H1 (cell line): ENCODE measurements around the gene ETNK1. TPM values are rescaled to one million over a fixed set of nuclear protein-coding genes. Genes with fewer than 3 reads are reported as not detected.

Experiments used
- CTCF ChIA-PET: fragments of 300-600 bp; sonication (Branson Sonifier 250); formaldehyde crosslinking; loops from one replicate; lab custom pipeline; 2021; ENCODE audit not compliant: partially characterized antibody; lab: Charles Lee
- POLR2A ChIA-PET: fragments of 300-600 bp; sonication (Branson Sonifier 250); formaldehyde crosslinking; loops from one replicate; lab custom pipeline; 2021; ENCODE audit warnings: inconsistent platforms; ENCODE audit not compliant: partially characterized antibody; lab: Charles Lee
- DNase-seq, 2 experiments: peaks; one replicate each; pipeline versions ENCODE4 v3.0.0 to v3.0.0-alpha.2; 2010 to 2022; ENCODE audit warnings: low spot score in 2 of 2, low read depth in 1 of 2, mixed read lengths in 1 of 2
- FAIRE-seq: peaks from 2 replicates; lab custom pipeline; 2011; peaks lifted over from hg19 to GRCh38; lab: Jason Lieb, UNC
- H2AFZ ChIP-seq: 2 replicates; pipeline ENCODE4 v1.8.1; 2012; ENCODE audit warnings: low read length, inconsistent platforms
- H2AK5ac ChIP-seq: 2 replicates; pipeline ENCODE4 v1.6.1; 2013; ENCODE audit warnings: low read depth, low read length
- H2BK120ac ChIP-seq: replicated peaks from 2 replicates; pipeline ENCODE3; 2013; ENCODE audit warnings: low read depth, low read length, inconsistent platforms
- H2BK12ac ChIP-seq: 2 replicates; pipeline ENCODE4 v1.6.1; 2013; ENCODE audit warnings: low read depth, low read length
- H2BK15ac ChIP-seq: 2 replicates; pipeline ENCODE4 v1.6.1; 2013; ENCODE audit warnings: low read length
- H2BK20ac ChIP-seq: 2 replicates; pipeline ENCODE4 v1.6.1; 2013; ENCODE audit warnings: low read length
- H2BK5ac ChIP-seq: 2 replicates; pipeline ENCODE4 v1.6.1; 2013; ENCODE audit warnings: low read depth, low read length
- H3K14ac ChIP-seq: 2 replicates; pipeline ENCODE4 v1.6.1; 2013; ENCODE audit warnings: inconsistent platforms; ENCODE audit not compliant: insufficient read length
- H3K18ac ChIP-seq: 2 replicates; pipeline ENCODE4 v1.6.1; 2013; ENCODE audit warnings: low read length; ENCODE audit errors: extremely low read depth
- H3K23ac ChIP-seq: 2 replicates; pipeline ENCODE4 v1.6.1; 2013; ENCODE audit warnings: inconsistent platforms; ENCODE audit not compliant: insufficient read length
- H3K23me2 ChIP-seq: 2 replicates; pipeline ENCODE4 v1.6.1; 2013; ENCODE audit warnings: low read depth, low read length
- H3K27ac ChIP-seq: 2 replicates; pipeline ENCODE4 v1.6.1; 2011; ENCODE audit warnings: low read depth, low read length, inconsistent platforms
- H3K27me3 ChIP-seq, 4 experiments: replicated peaks in 1 of 4; 1 replicate in 1 of 4; 2 replicates in 3 of 4; pipeline versions ENCODE4 v1.6.1 to v1.8.1; 2011 to 2013; ENCODE audit warnings: low read length in 3 of 4, mild to moderate bottlenecking in 3 of 4, inconsistent platforms in 2 of 4, mixed read lengths in 2 of 4, moderate library complexity in 1 of 4; ENCODE audit not compliant: control insufficient read depth in 3 of 4, insufficient read depth in 3 of 4; ENCODE audit errors: extremely low read depth in 1 of 4
- H3K36me3 ChIP-seq, 4 experiments: 2 replicates each; pipeline versions ENCODE4 v1.6.1 to v1.8.1; 2011 to 2013; ENCODE audit warnings: mild to moderate bottlenecking in 4 of 4, low read length in 3 of 4, moderate library complexity in 2 of 4, control low read depth in 1 of 4, inconsistent platforms in 1 of 4; ENCODE audit not compliant: insufficient read depth in 4 of 4, control insufficient read depth in 2 of 4
- H3K4ac ChIP-seq: replicated peaks from 2 replicates; pipeline ENCODE3; 2013; ENCODE audit warnings: low read length, low read depth, mixed read lengths, inconsistent platforms; ENCODE audit not compliant: insufficient read length
- H3K4me1 ChIP-seq, 4 experiments: replicated peaks in 1 of 4; 1 replicate in 1 of 4; 2 replicates in 3 of 4; pipeline versions ENCODE4 v1.6.1 to v1.8.1; 2011 to 2013; ENCODE audit warnings: low read length in 3 of 4, inconsistent platforms in 2 of 4, mixed read lengths in 1 of 4; ENCODE audit not compliant: insufficient read depth in 4 of 4, control insufficient read depth in 3 of 4
- H3K4me2 ChIP-seq, 2 experiments: 2 replicates each; pipeline versions ENCODE4 v1.6.1 to v1.8.1; 2011 to 2013; ENCODE audit warnings: low read depth in 2 of 2, low read length in 2 of 2, control low read depth in 1 of 2, inconsistent platforms in 1 of 2, mild to moderate bottlenecking in 1 of 2; ENCODE audit not compliant: insufficient read depth in 1 of 2
- H3K4me3 ChIP-seq, 4 experiments: fragments of 200-600, 300-600 bp in 1 of 4; sonication (generic), shearing (Covaris generic), sonication (Bioruptor Twin) in 1 of 4; 2 replicates each; pipeline versions ENCODE4 v1.5.1 to v1.8.1; 2011 to 2016; ENCODE audit warnings: low read length in 4 of 4, low read depth in 3 of 4, control low read depth in 2 of 4, inconsistent platforms in 2 of 4, mild to moderate bottlenecking in 2 of 4, mixed read lengths in 1 of 4, moderate library complexity in 1 of 4; ENCODE audit not compliant: insufficient read depth in 2 of 4; ENCODE audit errors: extremely low read depth in 1 of 4
- H3K56ac ChIP-seq: replicated peaks from 2 replicates; pipeline ENCODE3; 2013; ENCODE audit warnings: low read depth, mild to moderate bottlenecking, mixed read lengths, low read length, inconsistent platforms; ENCODE audit not compliant: insufficient read length
- H3K79me1 ChIP-seq: 2 replicates; pipeline ENCODE4 v1.6.1; 2013; ENCODE audit warnings: low read depth, low read length, control low read depth
- H3K79me2 ChIP-seq, 2 experiments: 2 replicates each; pipeline versions ENCODE4 v1.6.1 to v1.8.1; 2012 to 2013; ENCODE audit warnings: low read length in 2 of 2, mild to moderate bottlenecking in 2 of 2, inconsistent platforms in 1 of 2; ENCODE audit not compliant: insufficient read depth in 2 of 2, control insufficient read depth in 1 of 2
- H3K9ac ChIP-seq, 4 experiments: replicated peaks in 1 of 4; 1 replicate in 1 of 4; 2 replicates in 3 of 4; pipeline versions ENCODE4 v1.6.1 to v1.8.1; 2011 to 2013; ENCODE audit warnings: low read depth in 3 of 4, low read length in 3 of 4, control low read depth in 2 of 4, mild to moderate bottlenecking in 2 of 4, moderate library complexity in 2 of 4, inconsistent platforms in 1 of 4; ENCODE audit errors: extremely low read depth in 1 of 4
- H3K9me3 ChIP-seq, 2 experiments: 2 replicates each; pipeline versions ENCODE4 v1.6.1 to v1.8.1; 2012 to 2013; ENCODE audit warnings: mild to moderate bottlenecking in 2 of 2, moderate library complexity in 2 of 2, control low read depth in 1 of 2, inconsistent platforms in 1 of 2, low read depth in 1 of 2, low read length in 1 of 2, mixed read lengths in 1 of 2; ENCODE audit not compliant: insufficient read depth in 2 of 2
- H4K20me1 ChIP-seq, 2 experiments: replicated peaks in 1 of 2; 2 replicates each; pipeline versions ENCODE3 to v1.8.1; 2011 to 2013; ENCODE audit warnings: inconsistent platforms in 2 of 2, low read length in 2 of 2, mild to moderate bottlenecking in 1 of 2; ENCODE audit not compliant: insufficient read depth in 2 of 2, control insufficient read depth in 1 of 2
- H4K5ac ChIP-seq: 2 replicates; pipeline ENCODE4 v1.6.1; 2013; ENCODE audit warnings: low read length, low read depth, mixed read lengths, inconsistent platforms; ENCODE audit not compliant: insufficient read length
- H4K8ac ChIP-seq: 2 replicates; pipeline ENCODE4 v1.8.0; 2013; ENCODE audit warnings: mild to moderate bottlenecking, moderate library complexity, low read length, inconsistent platforms; ENCODE audit not compliant: insufficient read depth; ENCODE audit errors: extremely low read depth
- H4K91ac ChIP-seq: replicated peaks from 2 replicates; pipeline ENCODE3; 2013; ENCODE audit warnings: low read length, mixed read lengths, inconsistent platforms; ENCODE audit not compliant: insufficient read length
- CEBPB ChIP-seq: IDR thresholded peaks from 2 replicates; pipeline ENCODE4 v1.6.1; 2012; ENCODE audit warnings: low read depth, low read length
- CHD2 ChIP-seq: IDR thresholded peaks from 2 replicates; pipeline ENCODE4 v1.6.1; 2012; ENCODE audit warnings: low read length, improper control_type of control experiment
- CREB1 ChIP-seq: IDR thresholded peaks from 2 replicates; pipeline ENCODE4 v1.6.1; 2012; ENCODE audit warnings: inconsistent platforms
- GTF2F1 ChIP-seq: IDR thresholded peaks from 2 replicates; pipeline ENCODE4 v1.6.1; 2012; ENCODE audit warnings: low read depth, low read length, improper control_type of control experiment, borderline replicate concordance
- KDM4A ChIP-seq: IDR thresholded peaks from one replicate; pipeline ENCODE4 v1.7.1; 2012; ENCODE audit warnings: low read depth, mild to moderate bottlenecking, moderate library complexity, low read length, inconsistent platforms; ENCODE audit not compliant: severe bottlenecking
- MAFK ChIP-seq: IDR thresholded peaks from 2 replicates; pipeline ENCODE4 v1.6.1; 2012; ENCODE audit warnings: low read depth, mild to moderate bottlenecking, improper control_type of control experiment, low read length
- POU5F1 ChIP-seq: IDR thresholded peaks from 2 replicates; pipeline ENCODE4 v1.6.1; 2011; ENCODE audit warnings: low read depth, mild to moderate bottlenecking, low read length, moderate library complexity
- RNF2 ChIP-seq: fragments of 200-900, 300-1000 bp; sonication (generic); IDR thresholded peaks from 2 replicates; pipeline ENCODE4 v1.7.1; 2016; ENCODE audit warnings: borderline replicate concordance, low read depth, mild to moderate bottlenecking, antibody characterized with exemption, low read length; ENCODE audit not compliant: poor library complexity, severe bottlenecking; ENCODE audit errors: missing control alignments
- SAP30 ChIP-seq: fragments of 300-600 bp; sonication (generic); IDR thresholded peaks from 2 replicates; pipeline ENCODE4 v1.7.1; 2012; ENCODE audit warnings: low read length, moderate library complexity, mild to moderate bottlenecking, inconsistent platforms; ENCODE audit not compliant: insufficient read depth, insufficient replicate concordance
- SIN3A ChIP-seq, 2 experiments: IDR thresholded peaks in 1 of 2; conservative IDR thresholded peaks in 1 of 2; 2 replicates each; pipeline ENCODE4 v1.6.1; 2011 to 2012; ENCODE audit warnings: low read length in 2 of 2, improper control_type of control experiment in 1 of 2, low read depth in 1 of 2, mild to moderate bottlenecking in 1 of 2
- TBP ChIP-seq: IDR thresholded peaks from 2 replicates; pipeline ENCODE4 v1.6.1; 2011; ENCODE audit warnings: low read depth, low read length, improper control_type of control experiment
- TCF12 ChIP-seq: IDR thresholded peaks from 2 replicates; pipeline ENCODE4 v1.6.1; 2011; ENCODE audit warnings: low read depth, mild to moderate bottlenecking, low read length
- TEAD4 ChIP-seq: IDR thresholded peaks from 2 replicates; pipeline ENCODE4 v1.6.1; 2012; ENCODE audit warnings: low read depth, low read length, inconsistent platforms, mixed read lengths
- WGBS, 2 experiments: shearing (Covaris generic) in 1 of 2; methylation state at CpG; one replicate each; pipeline versions ENCODE4 v1.1.6 to v1.1.7; 2013 to 2015; ENCODE audit warnings: low lambda C conversion rate in 2 of 2, mixed read lengths in 2 of 2, inconsistent platforms in 1 of 2, low coverage in 1 of 2, missing lambda C conversion rate in 1 of 2; ENCODE audit not compliant: insufficient replicate concordance in 2 of 2, insufficient coverage in 1 of 2, insufficient read length in 1 of 2; ENCODE audit errors: extremely low coverage in 1 of 2, missing lambda C conversion rate in 1 of 2; 5-methylcytosine and 5-hydroxymethylcytosine counted together
- polyA plus RNA-seq, 7 experiments: library from polyadenylated mRNA; depleted of rRNA in 3 of 7; stranded (reverse) in 5 of 7; unstranded in 2 of 7; fragments of >200 nt in 5 of 7; fragments of 200-250 nt in 2 of 7; gene quantifications; 1 replicate in 5 of 7; 2 replicates in 1 of 7; 4 replicates in 1 of 7; pipeline versions ENCODE4 v1.2.1 to v1.2.3, GENCODE V29; 2011 to 2013; ENCODE audit warnings: missing spikeins in 2 of 7, mixed read lengths in 2 of 7
- total RNA-seq: library from RNA; stranded (reverse); fragmentation: NEBNext Ultra II Directional; extraction: Animal tissue kit (Norgen Biotek cat#: 25700); gene quantifications from 2 replicates; pipeline ENCODE4 v1.2.1, GENCODE V29; 2021
- TF ChIP-seq, protein P1 (sequence below): IDR thresholded peaks from 2 replicates; pipeline ENCODE4 v1.6.1; 2012; ENCODE audit warnings: inconsistent platforms

ETNK1 gene
- total and polyA plus RNA-seq, 2 of the 8 experiments (the other 6 are each of a cell fraction or from before 2014, with no cell fraction given) = 11.6 to 82.7 TPM

DNA sequence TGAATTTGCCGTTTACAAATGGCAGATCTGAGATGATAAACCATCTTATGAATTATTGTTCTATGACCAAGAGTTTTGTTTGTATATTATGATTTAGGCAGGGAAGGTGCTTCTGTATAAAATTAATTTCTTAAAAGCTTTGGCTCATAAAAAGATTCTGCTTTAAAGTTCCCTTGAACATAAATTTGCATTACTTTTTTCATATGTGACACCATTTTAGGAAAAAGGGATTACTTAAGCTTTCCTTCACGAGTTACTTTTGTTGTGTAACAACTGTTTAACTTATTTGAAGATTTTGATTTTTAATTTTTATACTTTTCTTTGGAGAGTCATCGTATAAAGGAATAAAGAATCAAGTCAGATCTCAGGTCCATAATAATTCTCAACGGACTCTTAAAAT lies 3.3 kb downstream of the ETNK1 start:
- Histone ChIP-seq H3K27me3 (no peaks in the 10 kb centered on the region), H2AK5ac (no peak overlapping the region), H3K9ac (no peak overlapping the region), H3K23ac (no peak overlapping the region), H3K9me3 (no peaks in the 10 kb centered on the region), H3K56ac (no peak overlapping the region), H2AFZ (no peak overlapping the region), H2BK20ac (no peak overlapping the region), H2BK12ac (no peak overlapping the region), H2BK120ac (no peak overlapping the region), H2BK5ac (no peak overlapping the region), H3K27ac (no peak overlapping the region), H2BK15ac (no peak overlapping the region), H3K36me3 (peaks cover 0 to 7% (median 0%) of the 10 kb centered on the region in 4 experiments; a peak in 1 of 8 replicates), H3K4ac (no peak overlapping the region), H4K8ac (no peak overlapping the region), H3K4me3 (peak overlapping the region in 1 of 4 experiments; percentile 83; a peak in 1 of 8 replicates), H3K4me1 (peaks cover 0 to 9% (median 5%) of the 10 kb centered on the region in 4 experiments; a peak in 4 of 7 replicates), H3K79me1 (peaks cover 2% of the 10 kb centered on the region; the same call in 1 of the 2 replicates), H3K4me2 (peak overlapping the region in 1 of 2 experiments; percentile 96; a peak in 3 of 4 replicates), H3K23me2 (peaks cover 5% of the 10 kb centered on the region; the same call in 1 of the 2 replicates), H4K91ac (no peak overlapping the region), H4K5ac (no peak overlapping the region), H3K79me2 (peaks cover 15 to 78% of the 10 kb centered on the region in 2 experiments), H4K20me1 (peaks cover 2 to 3% of the 10 kb centered on the region in 2 experiments), H3K14ac (no peak overlapping the region), H3K18ac (no peak overlapping the region)
- WGBS, 2 experiments = 87% methylated on average over 4 of the region's 4 CpGs; no CpG with 5 or more reads in 1 of the 2 experiments
- no peak for FAIRE-seq
- CTCF ChIA-PET = interaction anchor here (1.6 kb wide), 1 partner anchor 84 kb away, joined by 5 read pairs; the partner anchor contains the start of gene C2CD5
- DNase-seq = no peak
- POLR2A ChIA-PET = no interaction called here
- TF ChIP-seq MAFK (no peak), CEBPB (no peak), GTF2F1 (no peak), SAP30 (no peak), TEAD4 (no peak), CREB1 (no peak), SIN3A (conservative IDR thresholded peaks at IDR 0.05 in 1 of 2, IDR thresholded peaks at IDR 0.05 in 1 of 2; ENCODE audit: low read depth in 1 of 2, low read length in 2 of 2) (no peak), POU5F1 (no peak), TCF12 (no peak), TBP (no peak), KDM4A (no peak), CHD2 (no peak), RNF2 (no peak)
- TF ChIP-seq, protein P1, sequence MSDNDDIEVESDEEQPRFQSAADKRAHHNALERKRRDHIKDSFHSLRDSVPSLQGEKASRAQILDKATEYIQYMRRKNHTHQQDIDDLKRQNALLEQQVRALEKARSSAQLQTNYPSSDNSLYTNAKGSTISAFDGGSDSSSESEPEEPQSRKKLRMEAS = no peak
